Measurements from ENCODE around the gene IFFO2.

- TF ChIP-seq CTCF (IDR thresholded peaks at IDR 0.05; ENCODE audit: low read length), result no peak
- no peak for TF ChIP-seq EZH2 (IDR thresholded peaks at IDR 0.05; ENCODE audit: borderline replicate concordance, low read length)
Observed at GRCh38 chr1:18967066-18967690, 10.7 kb upstream of the IFFO2 start.

Data from OCI-LY1 (cell line).